Omental fat pad (tissue), 4 donors: ENCODE measurements around the gene HOXC11. TPM values are rescaled to one million over a fixed set of nuclear protein-coding genes. Genes with fewer than 3 reads are reported as not detected.

Experiments used
- ATAC-seq: fragments of 150-250 bp; one replicate; pipeline ENCODE4 v1.9.1; 2016; ENCODE audit warnings: mild to moderate bottlenecking, moderate library complexity; ENCODE audit not compliant: low FRiP score
- DNase-seq: peaks from one replicate; pipeline ENCODE4 v3.0.0-alpha.2; 2019; ENCODE audit warnings: low spot score
- total RNA-seq, 4 donors: library from RNA; depleted of rRNA; stranded (reverse); fragments of >200 nt; gene quantifications; one replicate each; pipeline ENCODE4 v1.1.0, GENCODE V29; 2016
- TF ChIP-seq, protein P1 (sequence below), 3 donors: fragments of 450-650 bp; IDR thresholded peaks; one replicate each; pipeline ENCODE4 v1.5.1; 2016 to 2017; ENCODE audit warnings: antibody characterized with exemption in 3 of 3, mild to moderate bottlenecking in 3 of 3, moderate library complexity in 2 of 3

HOXC11 gene
- total RNA-seq, 4 donors from 2014 or later = not detected

DNA sequence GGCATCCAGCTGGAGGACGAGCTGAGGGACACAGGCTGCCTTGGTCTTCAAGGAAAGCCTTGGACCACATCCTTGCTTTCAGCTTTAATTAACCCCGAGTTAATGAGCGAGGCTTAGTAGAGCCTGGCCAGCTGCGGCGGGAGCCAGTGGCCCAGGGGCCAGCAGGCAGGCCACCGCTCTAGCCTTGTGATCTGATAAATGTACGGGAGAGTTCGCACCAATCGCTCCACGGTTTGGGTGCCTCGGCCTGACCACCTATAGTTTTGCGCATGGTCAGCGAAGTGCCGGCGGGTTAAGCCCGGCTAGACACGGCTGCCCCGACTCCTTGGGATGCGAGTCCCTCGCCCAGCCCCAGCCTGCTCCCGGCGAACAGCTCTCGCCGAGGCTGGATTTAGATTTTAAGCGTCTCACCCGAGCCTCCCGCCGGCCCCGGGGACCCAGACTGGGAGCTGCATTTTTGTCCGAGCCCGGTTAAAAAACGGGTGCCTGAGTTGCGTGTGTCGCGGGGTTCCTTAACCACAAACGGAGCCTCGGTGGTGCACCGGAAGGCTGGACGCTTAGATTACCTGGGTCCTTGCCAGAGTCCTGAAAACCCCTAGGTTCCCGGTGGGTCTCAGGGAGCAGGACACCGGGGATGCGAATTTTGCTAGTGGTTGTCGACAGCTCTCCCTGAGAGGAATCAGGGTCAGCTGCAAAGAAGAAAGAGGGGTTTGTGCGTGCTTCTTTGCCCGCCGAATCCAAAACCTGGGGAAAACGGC lies 21.2 kb upstream of the HOXC11 start:
- TF ChIP-seq, protein P1, sequence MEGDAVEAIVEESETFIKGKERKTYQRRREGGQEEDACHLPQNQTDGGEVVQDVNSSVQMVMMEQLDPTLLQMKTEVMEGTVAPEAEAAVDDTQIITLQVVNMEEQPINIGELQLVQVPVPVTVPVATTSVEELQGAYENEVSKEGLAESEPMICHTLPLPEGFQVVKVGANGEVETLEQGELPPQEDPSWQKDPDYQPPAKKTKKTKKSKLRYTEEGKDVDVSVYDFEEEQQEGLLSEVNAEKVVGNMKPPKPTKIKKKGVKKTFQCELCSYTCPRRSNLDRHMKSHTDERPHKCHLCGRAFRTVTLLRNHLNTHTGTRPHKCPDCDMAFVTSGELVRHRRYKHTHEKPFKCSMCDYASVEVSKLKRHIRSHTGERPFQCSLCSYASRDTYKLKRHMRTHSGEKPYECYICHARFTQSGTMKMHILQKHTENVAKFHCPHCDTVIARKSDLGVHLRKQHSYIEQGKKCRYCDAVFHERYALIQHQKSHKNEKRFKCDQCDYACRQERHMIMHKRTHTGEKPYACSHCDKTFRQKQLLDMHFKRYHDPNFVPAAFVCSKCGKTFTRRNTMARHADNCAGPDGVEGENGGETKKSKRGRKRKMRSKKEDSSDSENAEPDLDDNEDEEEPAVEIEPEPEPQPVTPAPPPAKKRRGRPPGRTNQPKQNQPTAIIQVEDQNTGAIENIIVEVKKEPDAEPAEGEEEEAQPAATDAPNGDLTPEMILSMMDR (IDR thresholded peaks at IDR 0.05) = no peak
- no peak for DNase-seq
- no peak for ATAC-seq

DNA sequence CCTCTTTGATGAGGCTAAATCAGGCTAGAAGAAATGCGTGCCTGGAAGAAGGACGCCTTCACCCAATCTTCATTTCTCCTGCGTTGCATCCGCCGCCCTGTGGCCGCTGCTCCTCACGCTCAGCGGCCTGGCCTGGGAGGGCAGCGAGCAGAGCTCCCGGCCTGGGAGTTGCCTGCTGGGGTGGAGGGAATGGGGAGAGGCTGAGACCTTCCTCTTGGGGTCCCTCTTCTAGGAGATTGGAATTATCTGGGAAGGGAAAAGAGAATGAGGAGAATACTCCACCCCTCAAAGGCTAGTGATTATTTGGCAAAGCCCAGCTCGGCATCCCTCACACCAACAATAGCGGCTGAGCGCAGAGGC lies 20.6 kb upstream of the HOXC11 start:
- TF ChIP-seq, protein P1 (IDR thresholded peaks at IDR 0.05) = no peak
- ATAC-seq = no peak
- no peak for DNase-seq

DNA sequence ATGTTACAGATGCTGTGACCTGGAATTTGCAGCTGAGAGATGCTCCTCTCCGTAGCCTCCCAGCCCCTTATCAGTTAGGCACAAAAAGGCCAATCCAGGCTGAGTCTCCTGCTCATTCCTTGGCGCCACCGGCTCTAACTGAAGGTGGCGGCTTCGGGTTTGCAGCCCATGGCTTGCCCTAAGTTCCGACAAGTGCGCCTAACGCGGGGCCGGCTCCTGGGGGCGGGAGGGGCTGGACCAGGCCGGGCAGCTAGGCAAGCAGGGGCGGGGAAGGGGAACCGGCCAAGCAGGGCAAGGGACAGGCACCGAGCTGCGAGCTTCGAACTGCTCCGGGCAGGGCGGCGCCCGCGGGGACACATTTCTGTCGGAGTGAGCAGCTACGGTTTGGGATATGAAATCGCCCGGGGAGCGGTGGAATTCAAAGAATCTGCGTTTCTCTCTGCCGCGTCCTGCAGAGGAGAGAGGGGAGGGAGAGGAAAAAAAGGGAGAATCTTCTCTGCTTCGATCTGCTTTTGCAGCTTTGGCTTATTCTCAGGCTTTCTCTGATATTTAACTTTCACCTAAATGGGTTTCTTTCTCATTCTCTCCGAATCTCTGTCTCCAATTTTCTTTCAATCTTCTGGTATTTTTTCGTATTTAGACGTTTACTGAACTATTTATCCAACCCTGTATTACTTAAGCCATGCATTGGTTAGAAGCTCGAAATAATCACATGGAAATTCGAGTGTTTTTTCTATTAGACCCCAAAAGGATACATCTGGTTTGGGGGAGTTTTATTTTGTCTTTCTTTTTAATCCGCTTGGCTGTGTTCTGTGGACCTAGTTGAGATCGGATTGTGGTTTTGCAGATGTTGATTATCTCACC lies 19.8 kb upstream of the HOXC11 start:
- TF ChIP-seq, protein P1 (IDR thresholded peaks at IDR 0.05) = no peak
- no peak for DNase-seq
- no peak for ATAC-seq

DNA sequence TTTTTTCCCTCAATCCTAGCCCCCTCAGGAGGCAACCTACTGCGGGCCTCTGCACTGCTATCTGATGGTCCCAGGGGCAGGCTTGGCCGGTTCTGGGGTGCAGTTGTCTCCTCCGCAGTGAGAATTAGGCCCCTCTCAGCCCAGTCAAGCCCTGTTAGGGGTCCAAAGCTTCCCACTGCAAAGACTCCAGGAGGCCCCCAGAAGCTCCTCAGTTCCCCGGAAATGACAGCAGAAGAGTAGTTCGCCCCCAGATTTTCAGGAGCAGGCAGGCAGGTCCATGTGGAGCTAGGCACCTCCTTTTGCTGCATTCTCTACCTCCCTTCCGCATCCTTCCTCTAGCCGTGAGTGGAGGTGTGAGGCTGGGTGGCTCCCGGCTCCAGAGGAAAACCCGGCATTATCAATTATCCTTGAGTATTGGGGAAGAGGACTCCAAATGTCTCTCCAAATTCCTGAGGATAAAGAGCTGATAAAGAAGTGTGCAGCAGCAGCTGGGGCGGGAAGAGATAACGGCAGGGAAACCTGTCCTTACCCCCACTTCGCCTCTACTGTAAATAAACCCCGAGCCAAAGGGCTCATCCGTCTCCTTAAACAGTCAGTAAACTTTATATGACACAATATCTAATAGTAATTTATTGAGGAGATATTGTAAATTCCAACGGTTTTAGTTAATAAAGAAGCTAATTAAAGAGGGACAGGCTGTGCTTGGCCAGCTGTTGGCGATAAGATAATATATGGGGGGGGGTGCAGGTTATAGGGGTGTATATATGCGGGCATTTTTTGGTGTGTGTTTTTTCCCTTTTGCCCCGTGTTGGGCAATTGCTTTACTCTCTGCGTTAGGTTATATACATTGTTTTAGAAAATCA lies 18.9 kb upstream of the HOXC11 start:
- DNase-seq = no peak
- TF ChIP-seq, protein P1 (IDR thresholded peaks at IDR 0.05) = no peak
- ATAC-seq = no peak

DNA sequence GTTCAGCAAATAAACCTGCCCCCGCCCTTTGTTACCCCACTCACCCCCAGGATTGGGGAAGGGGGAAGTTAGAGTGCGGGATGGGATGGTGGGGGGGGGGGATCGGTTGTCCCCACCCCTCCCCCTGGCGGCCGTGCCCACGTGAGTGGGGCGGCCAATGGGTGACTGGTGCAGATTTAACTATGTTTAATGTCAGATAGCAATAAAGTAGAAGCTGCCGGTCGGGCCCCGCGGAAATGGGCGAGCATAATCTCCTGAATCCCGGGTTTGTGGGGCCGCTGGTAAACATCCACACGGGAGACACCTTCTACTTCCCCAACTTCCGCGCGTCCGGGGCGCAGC lies 18.3 kb upstream of the HOXC11 start, which contains the start of gene HOXC12:
HOXC12 (plus strand) TSS at position 210 of the 342 bp plus-strand sequence; CDS start at position 237, 27 bp downstream.
- TF ChIP-seq, protein P1 (IDR thresholded peaks at IDR 0.05) = no peak
- DNase-seq (no peak), ATAC-seq (no peak)

DNA sequence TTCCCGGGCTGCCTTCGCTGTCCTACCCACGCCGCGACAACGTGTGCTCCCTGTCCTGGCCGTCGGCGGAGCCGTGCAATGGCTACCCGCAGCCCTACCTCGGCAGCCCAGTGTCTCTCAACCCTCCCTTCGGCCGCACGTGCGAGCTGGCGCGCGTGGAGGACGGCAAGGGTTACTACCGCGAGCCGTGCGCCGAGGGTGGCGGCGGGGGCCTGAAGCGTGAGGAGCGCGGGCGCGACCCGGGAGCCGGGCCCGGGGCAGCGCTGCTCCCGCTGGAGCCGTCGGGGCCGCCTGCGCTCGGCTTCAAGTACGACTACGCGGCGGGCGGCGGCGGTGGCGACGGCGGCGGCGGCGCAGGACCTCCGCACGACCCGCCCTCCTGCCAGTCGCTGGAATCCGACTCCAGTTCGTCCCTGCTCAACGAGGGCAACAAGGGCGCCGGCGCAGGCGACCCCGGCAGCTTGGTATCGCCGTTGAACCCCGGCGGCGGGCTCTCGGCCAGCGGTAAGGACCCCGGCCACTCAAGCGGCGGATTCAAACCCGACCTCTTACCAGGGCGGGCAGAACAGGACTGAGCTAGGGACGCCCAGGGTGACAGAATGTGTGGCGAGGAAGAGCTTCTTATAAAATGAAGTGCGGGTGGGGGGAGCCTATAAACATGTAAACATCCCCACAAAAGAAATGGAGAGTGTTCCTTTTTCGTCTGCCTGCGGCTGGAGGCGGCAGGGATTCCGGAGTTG lies 17.7 kb upstream of the HOXC11 start:
- DNase-seq (no peak), ATAC-seq (no peak)
- TF ChIP-seq, protein P1 (IDR thresholded peaks at IDR 0.05) = no peak
